GM19099 (cell line): ENCODE results near the gene PIAS1.

Experiments
- POLR2A ChIP-seq: IDR thresholded peaks from 3 replicates; pipeline ENCODE4 v1.6.1; 2011; ENCODE audit warnings: low read depth; ENCODE audit not compliant: insufficient read length; ENCODE audit errors: extremely low read depth

PIAS1 gene

GRCh38 chr15:68052431-68052830 lies 1.7 kb upstream of the PIAS1 start:
- TF ChIP-seq POLR2A, result no peak

GRCh38 chr15:68053001-68053400 lies 1.1 kb upstream of the PIAS1 start:
- TF ChIP-seq POLR2A, result no peak

GRCh38 chr15:68054628-68055223 lies 611 bp downstream of the PIAS1 start:
- no peak for TF ChIP-seq POLR2A

- no peak for TF ChIP-seq POLR2A
Measured at GRCh38 chr15:68055224-68055705, 1.1 kb downstream of the PIAS1 start.

- no peak for TF ChIP-seq POLR2A
Measured at GRCh38 chr15:68056097-68056865, 2.2 kb downstream of the PIAS1 start.

- TF ChIP-seq POLR2A, result no peak
Measured at GRCh38 chr15:68057034-68057433, 2.9 kb downstream of the PIAS1 start.

GRCh38 chr15:68057758-68058157 lies 3.6 kb downstream of the PIAS1 start:
- no peak for TF ChIP-seq POLR2A

GRCh38 chr15:68059630-68060029 lies 5.5 kb downstream of the PIAS1 start:
- TF ChIP-seq POLR2A, result no peak

- no peak for TF ChIP-seq POLR2A
Measured at GRCh38 chr15:68061171-68061570, 7.1 kb downstream of the PIAS1 start.

GRCh38 chr15:68061602-68062001 lies 7.5 kb downstream of the PIAS1 start:
- no peak for TF ChIP-seq POLR2A

GRCh38 chr15:68062214-68062613 lies 8.1 kb downstream of the PIAS1 start:
- TF ChIP-seq POLR2A, result no peak

- TF ChIP-seq POLR2A, result no peak
Measured at GRCh38 chr15:68062946-68063465, 8.9 kb downstream of the PIAS1 start.

- TF ChIP-seq POLR2A, result no peak
Measured at GRCh38 chr15:68063606-68064005, 9.5 kb downstream of the PIAS1 start.

GRCh38 chr15:68073576-68074288 lies 19.6 kb downstream of the PIAS1 start:
- TF ChIP-seq POLR2A, result no peak

- no peak for TF ChIP-seq POLR2A
Measured at GRCh38 chr15:68075764-68076385, 21.8 kb downstream of the PIAS1 start.
